Fibroblast of gingiva (primary cell): ENCODE measurements around the gene CAST.
"Not testable (repeated sequence)": the region's sequence is repeated elsewhere in the genome, so short reads cannot be mapped to it uniquely, and the experiment has no call there.

Source experiments
- DNase-seq: peaks from one replicate; pipeline ENCODE4 v3.0.0-alpha.2; 2011; ENCODE audit warnings: low read depth

Gene CAST

GRCh38 chr5:96781031-96781971 is 119.1 kb downstream of the CAST start:
- DNase-seq = no peak

- DNase-seq = peak; percentile 49
Measured at GRCh38 chr5:96783326-96783725, 121.2 kb downstream of the CAST start.

- no peak for DNase-seq
Measured at GRCh38 chr5:96785326-96786109, 123.3 kb downstream of the CAST start.

GRCh38 chr5:96788112-96788749 is 126.1 kb downstream of the CAST start:
- peak; percentile 60 for DNase-seq

GRCh38 chr5:96789794-96790330 is 127.7 kb downstream of the CAST start:
- DNase-seq = no peak

DNA sequence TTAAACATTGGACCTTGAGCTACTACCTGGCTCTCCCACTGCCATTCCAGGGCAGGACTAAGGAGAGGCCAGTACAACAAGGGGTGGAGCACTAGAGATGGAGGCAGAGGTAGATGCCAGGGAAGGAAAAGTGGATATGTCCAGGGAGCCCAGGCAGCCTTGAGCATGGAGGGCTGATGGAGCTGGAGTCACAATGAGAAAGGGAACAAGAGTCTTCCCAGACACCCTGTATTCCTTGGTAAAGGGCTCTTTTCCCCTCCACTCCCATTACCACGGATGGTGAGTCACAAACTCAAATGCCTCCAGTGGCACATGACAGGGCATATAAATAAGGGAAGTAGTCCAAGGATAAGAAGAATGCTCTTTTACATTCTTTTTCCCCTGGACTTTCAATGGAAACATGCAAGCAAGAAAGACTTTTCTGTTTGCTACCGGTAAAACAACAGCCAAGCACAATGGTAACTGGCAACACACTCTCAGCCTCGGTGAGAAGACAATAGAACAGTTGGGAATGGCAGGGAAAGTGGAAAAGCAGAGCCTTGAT is 128.9 kb downstream of the CAST start:
- peak; percentile 56 for DNase-seq

- DNase-seq = no peak
Measured at GRCh38 chr5:96794757-96795156, 132.6 kb downstream of the CAST start.

- no peak for DNase-seq
Measured at GRCh38 chr5:96795626-96796025, 133.4 kb downstream of the CAST start.

GRCh38 chr5:96796434-96796833 is 134.3 kb downstream of the CAST start:
- no peak for DNase-seq

- not testable (repeated sequence) for DNase-seq
Measured at GRCh38 chr5:96801718-96802117, 139.5 kb downstream of the CAST start.

GRCh38 chr5:96807075-96807654 is 145.0 kb downstream of the CAST start:
- DNase-seq = peak; percentile 70

GRCh38 chr5:96808541-96808828 is 146.3 kb downstream of the CAST start:
- DNase-seq = no peak

DNA sequence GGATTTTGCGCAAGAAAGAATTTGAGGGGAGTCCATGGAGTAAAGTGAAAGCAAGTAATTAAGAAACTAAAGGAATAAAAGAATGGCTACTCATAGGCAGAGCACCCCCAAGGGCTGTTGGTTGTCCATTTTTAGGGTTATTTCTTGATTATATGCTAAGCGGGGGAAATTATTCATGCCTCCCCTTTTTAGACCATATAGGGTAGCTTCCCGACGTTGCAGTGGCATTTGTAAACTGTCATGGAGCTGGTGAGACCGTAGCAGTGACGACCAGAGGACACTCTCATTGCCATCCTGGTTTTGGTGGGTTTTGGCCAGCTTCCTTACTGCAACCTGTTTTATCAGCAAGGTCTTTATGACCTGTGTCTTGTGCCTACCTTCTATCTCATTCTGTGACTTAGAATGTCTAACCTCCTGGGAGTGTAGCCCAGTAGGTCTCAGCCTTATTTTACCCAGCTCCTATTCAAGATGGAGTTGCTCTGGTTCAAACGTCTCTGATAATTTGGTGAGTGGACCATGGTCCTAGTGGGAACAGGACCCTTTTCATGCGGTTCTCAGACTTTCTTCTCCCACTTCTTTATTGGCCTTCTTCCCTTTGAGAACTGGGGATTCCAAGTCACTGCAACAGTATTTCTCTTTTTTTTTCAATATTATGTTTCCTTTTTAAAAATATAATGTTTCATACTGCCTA is 146.8 kb downstream of the CAST start:
- DNase-seq = no peak

- no peak for DNase-seq
Measured at GRCh38 chr5:96809921-96810320, 147.7 kb downstream of the CAST start.

DNA sequence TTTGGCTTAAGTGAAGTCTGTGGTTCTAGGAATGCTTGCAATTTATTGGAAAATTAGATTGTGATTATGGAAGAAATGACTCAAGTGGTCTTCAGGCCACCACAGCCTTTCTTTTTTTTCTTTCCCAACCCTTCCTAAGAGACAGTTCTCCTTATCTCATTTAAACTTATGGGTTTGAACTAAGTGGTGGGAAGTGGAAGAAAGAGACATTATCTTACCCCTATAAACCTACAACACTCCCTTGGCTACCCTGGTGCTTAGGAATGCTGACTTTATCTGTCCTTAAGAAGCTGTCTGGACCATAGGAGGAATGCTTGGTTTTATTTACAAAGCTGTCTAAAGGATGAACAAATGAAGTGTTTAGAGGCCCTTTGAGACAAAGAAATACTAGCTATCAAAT is 150.7 kb downstream of the CAST start:
- no peak for DNase-seq

DNA sequence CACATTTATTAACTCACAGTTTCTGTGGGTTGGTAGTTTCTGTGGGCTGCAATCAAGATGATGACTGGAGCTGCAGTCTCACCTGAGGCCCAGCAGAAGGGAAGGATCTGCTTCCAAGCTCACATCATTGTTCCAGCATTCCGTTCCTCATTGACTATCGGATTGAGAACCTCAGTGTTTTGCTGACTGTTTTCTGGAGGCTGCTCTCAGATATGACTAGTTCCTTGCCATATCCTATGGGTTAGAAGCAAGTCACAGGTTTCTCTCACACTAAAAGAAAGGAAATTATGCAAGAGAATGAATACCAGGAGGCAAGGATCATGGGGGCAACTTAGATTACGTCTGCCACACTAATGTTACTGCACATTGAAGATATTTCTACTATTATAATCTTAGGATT is 151.9 kb downstream of the CAST start:
- DNase-seq = no peak

DNA sequence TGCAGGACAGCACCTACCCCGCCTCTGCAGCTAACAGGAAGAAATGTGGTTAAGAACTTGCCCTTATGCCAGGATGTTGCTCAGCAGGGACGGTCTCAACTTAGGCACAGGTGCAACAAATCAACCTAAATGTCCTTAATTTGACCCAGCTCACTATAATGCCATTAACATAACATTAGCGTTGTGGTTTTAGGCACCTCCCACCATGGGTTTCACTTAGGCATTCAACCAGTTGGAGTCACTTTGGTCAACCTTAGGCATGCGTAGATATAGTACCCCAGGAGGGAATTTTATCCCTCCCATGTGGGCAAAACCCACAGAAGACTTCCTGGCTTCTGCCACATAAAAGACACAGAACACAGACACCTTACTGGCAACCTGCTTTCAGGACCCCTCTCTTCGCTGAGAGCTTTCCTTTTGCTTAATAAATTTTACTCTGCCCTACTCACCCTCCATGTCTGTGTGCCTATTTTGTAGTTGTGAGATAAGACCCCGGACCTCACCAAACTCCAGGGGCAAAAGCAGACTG is 154.3 kb downstream of the CAST start:
- DNase-seq = no peak

GRCh38 chr5:96816991-96817390 is 154.8 kb downstream of the CAST start:
- no peak for DNase-seq

DNA sequence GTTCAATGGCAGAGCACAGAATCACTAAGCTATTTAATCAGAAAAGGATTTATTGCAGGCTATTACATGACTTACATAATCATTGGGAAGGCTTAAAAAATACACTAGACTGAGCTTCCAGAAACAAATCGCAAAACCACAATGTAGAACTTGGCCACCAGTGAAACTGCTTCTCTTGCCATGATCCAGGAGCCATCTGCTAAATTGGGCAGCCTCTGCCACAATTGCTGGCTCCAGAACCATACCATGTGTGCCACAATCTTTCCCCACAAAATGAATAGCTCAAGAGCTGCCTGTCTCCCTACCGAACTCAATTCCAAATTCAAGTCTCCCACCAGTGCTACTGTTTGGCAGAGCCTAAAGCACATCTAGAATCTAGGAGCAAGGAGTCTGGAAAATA is 155.3 kb downstream of the CAST start:
- peak; percentile 44 for DNase-seq

GRCh38 chr5:96818125-96818788 is 156.1 kb downstream of the CAST start:
- no peak for DNase-seq
